Occipital lobe (tissue), 2 donors: ENCODE measurements around the gene SERTAD2. TPM values are rescaled to one million over a fixed set of nuclear protein-coding genes. Genes with fewer than 3 reads are reported as not detected.

Experiments
- DNase-seq: peaks from one replicate; lab custom pipeline; 2025; lab: John Stamatoyannopoulos, UW
- total RNA-seq: library from RNA; depleted of rRNA; stranded (reverse); fragments of >200 nt; gene quantifications from one replicate; pipeline ENCODE4 v1.2.3, GENCODE V29; 2014

The SERTAD2 gene
- total RNA-seq, 1 donor from 2014 or later: 8.7 TPM

- DNase-seq: no peak
These were observed 43.8 kb downstream of the SERTAD2 start for GRCh38 chr2:64609942-64610281.

GRCh38 chr2:64609227-64609941, 44.3 kb downstream of the SERTAD2 start:
- DNase-seq: no peak

- DNase-seq: no peak
These were observed 44.9 kb downstream of the SERTAD2 start for GRCh38 chr2:64608867-64609226.

- DNase-seq: no peak
These were observed 46.1 kb downstream of the SERTAD2 start for GRCh38 chr2:64607381-64608304.

GRCh38 chr2:64606479-64607363, 47.0 kb downstream of the SERTAD2 start:
- peak; percentile 16 for DNase-seq

GRCh38 chr2:64605991-64606478, 47.7 kb downstream of the SERTAD2 start:
- no peak for DNase-seq

GRCh38 chr2:64605026-64605471, 48.7 kb downstream of the SERTAD2 start:
- DNase-seq: no peak

GRCh38 chr2:64604155-64604554, 49.6 kb downstream of the SERTAD2 start:
- no peak for DNase-seq

GRCh38 chr2:64602436-64602835, 51.3 kb downstream of the SERTAD2 start:
- no peak for DNase-seq

- DNase-seq: no peak
These were observed 51.8 kb downstream of the SERTAD2 start for GRCh38 chr2:64601785-64602391.

GRCh38 chr2:64601034-64601754, 52.5 kb downstream of the SERTAD2 start:
- DNase-seq: no peak

- no peak for DNase-seq
These were observed 54.2 kb downstream of the SERTAD2 start for GRCh38 chr2:64599469-64599868.

GRCh38 chr2:64598226-64598625, 55.5 kb downstream of the SERTAD2 start:
- DNase-seq: no peak

GRCh38 chr2:64595397-64596176, 58.1 kb downstream of the SERTAD2 start:
- DNase-seq: no peak

- DNase-seq: no peak
These were observed 59.3 kb downstream of the SERTAD2 start for GRCh38 chr2:64594226-64594989.

- DNase-seq: no peak
These were observed 60.6 kb downstream of the SERTAD2 start for GRCh38 chr2:64593035-64593655.

GRCh38 chr2:64591188-64591587, 62.5 kb downstream of the SERTAD2 start:
- DNase-seq: no peak

GRCh38 chr2:64587561-64587960, 66.2 kb downstream of the SERTAD2 start:
- DNase-seq: no peak
